Lung (tissue), 12 donors: ENCODE results near the gene MSH5. TPM values are rescaled to one million over a fixed set of nuclear protein-coding genes. Genes with fewer than 3 reads are reported as not detected.

Experiments used
- ATAC-seq: fragments of 200-7000 bp; cut with Tn5 transposase; one replicate; pipeline ENCODE4 v1.9.1; 2020; ENCODE audit warnings: moderate number of reproducible peaks; ENCODE audit not compliant: insufficient read depth, low FRiP score
- DNase-seq, 3 donors: peaks; one replicate each; pipeline ENCODE4 v3.0.0-alpha.2; 2013 to 2017
- H3K27ac ChIP-seq, 2 donors: one replicate each; pipeline ENCODE4 v1.5.1; 2013; ENCODE audit warnings: mild to moderate bottlenecking in 2 of 2, moderate library complexity in 2 of 2, control low read depth in 1 of 2, inconsistent platforms in 1 of 2, low read depth in 1 of 2, low read length in 1 of 2
- H3K27me3 ChIP-seq, 3 donors: one replicate each; pipeline ENCODE4 v1.5.1; 2013; ENCODE audit warnings: low read length in 2 of 3; ENCODE audit not compliant: control insufficient read depth in 3 of 3, insufficient read depth in 3 of 3
- H3K36me3 ChIP-seq, 4 donors: one replicate each; pipeline ENCODE4 v1.5.1; 2013; ENCODE audit warnings: low read length in 4 of 4, mild to moderate bottlenecking in 1 of 4, moderate library complexity in 1 of 4; ENCODE audit not compliant: control insufficient read depth in 4 of 4, insufficient read depth in 4 of 4
- H3K4me1 ChIP-seq, 5 donors: one replicate each; pipeline ENCODE4 v1.5.1; 2013; ENCODE audit warnings: low read length in 5 of 5, mild to moderate bottlenecking in 2 of 5, moderate library complexity in 1 of 5; ENCODE audit not compliant: control insufficient read depth in 5 of 5, insufficient read depth in 5 of 5
- H3K4me3 ChIP-seq: one replicate; pipeline ENCODE4 v1.5.1; 2013; ENCODE audit warnings: mild to moderate bottlenecking, control low read depth, moderate library complexity
- H3K9ac ChIP-seq, 2 donors: one replicate each; pipeline ENCODE4 v1.5.1; 2013; ENCODE audit warnings: low read length in 2 of 2, control low read depth in 1 of 2; ENCODE audit not compliant: insufficient read depth in 1 of 2
- H3K9me3 ChIP-seq, 4 donors: one replicate each; pipeline ENCODE4 v1.5.1; 2013; ENCODE audit warnings: low read length in 3 of 4, mild to moderate bottlenecking in 1 of 4, moderate library complexity in 1 of 4; ENCODE audit not compliant: control insufficient read depth in 4 of 4, insufficient read depth in 3 of 4
- WGBS, 2 donors: extraction: QIAGEN DNeasy Blood & Tissue Kit; methylation state at CpG; one replicate each; pipeline ENCODE4 v1.1.7; 2013; 5-methylcytosine and 5-hydroxymethylcytosine counted together
- polyA plus RNA-seq, 2 donors: library from polyadenylated mRNA; stranded (reverse); fragments of 200-250 nt; gene quantifications; one replicate each; pipeline ENCODE4 v1.2.1, GENCODE V29; 2013
- total RNA-seq, 2 donors: library from RNA; depleted of rRNA in 1 of 2; stranded (reverse); fragments of >200 nt in 1 of 2; gene quantifications; one replicate each; pipeline ENCODE4 v1.2.1, GENCODE V29; 2014 to 2021
- TF ChIP-seq, protein P1 (sequence below): IDR thresholded peaks from 2 replicates; pipeline ENCODE4 v1.5.1; 2012; ENCODE audit warnings: mild to moderate bottlenecking; ENCODE audit errors: control extremely low read depth, extremely low read depth
- donor health status: control.
- donor health status: control.
- donor health status: Bipolar disorder and iron deficiency.
- donor health status: healthy.
- donor health status: DM: yes; HTN: yes; CAD: no.

MSH5 gene
- total and polyA plus RNA-seq, 4 donors: 4.5 to 17.8 (median 13.4) TPM

- Histone ChIP-seq H3K27ac (no peak overlapping the region), H3K4me3 (no peak overlapping the region), H3K27me3 (no peaks in the 10 kb centered on the region), H3K4me1 (peaks cover 0 to 32% (median 11%) of the 10 kb centered on the region in 5 donors), H3K9me3 (no peaks in the 10 kb centered on the region), H3K9ac (no peak overlapping the region), H3K36me3 (peaks cover 9 to 34% (median 26%) of the 10 kb centered on the region in 4 donors)
- ATAC-seq (no peak), DNase-seq (no peak)
- TF ChIP-seq, protein P1, sequence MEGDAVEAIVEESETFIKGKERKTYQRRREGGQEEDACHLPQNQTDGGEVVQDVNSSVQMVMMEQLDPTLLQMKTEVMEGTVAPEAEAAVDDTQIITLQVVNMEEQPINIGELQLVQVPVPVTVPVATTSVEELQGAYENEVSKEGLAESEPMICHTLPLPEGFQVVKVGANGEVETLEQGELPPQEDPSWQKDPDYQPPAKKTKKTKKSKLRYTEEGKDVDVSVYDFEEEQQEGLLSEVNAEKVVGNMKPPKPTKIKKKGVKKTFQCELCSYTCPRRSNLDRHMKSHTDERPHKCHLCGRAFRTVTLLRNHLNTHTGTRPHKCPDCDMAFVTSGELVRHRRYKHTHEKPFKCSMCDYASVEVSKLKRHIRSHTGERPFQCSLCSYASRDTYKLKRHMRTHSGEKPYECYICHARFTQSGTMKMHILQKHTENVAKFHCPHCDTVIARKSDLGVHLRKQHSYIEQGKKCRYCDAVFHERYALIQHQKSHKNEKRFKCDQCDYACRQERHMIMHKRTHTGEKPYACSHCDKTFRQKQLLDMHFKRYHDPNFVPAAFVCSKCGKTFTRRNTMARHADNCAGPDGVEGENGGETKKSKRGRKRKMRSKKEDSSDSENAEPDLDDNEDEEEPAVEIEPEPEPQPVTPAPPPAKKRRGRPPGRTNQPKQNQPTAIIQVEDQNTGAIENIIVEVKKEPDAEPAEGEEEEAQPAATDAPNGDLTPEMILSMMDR: no peak
- WGBS, 2 donors: 59 to 74% methylated on average over 3 of the region's 3 CpGs
Observed at GRCh38 chr6:31732029-31732428, 7.8 kb upstream of the MSH5 start.

DNA sequence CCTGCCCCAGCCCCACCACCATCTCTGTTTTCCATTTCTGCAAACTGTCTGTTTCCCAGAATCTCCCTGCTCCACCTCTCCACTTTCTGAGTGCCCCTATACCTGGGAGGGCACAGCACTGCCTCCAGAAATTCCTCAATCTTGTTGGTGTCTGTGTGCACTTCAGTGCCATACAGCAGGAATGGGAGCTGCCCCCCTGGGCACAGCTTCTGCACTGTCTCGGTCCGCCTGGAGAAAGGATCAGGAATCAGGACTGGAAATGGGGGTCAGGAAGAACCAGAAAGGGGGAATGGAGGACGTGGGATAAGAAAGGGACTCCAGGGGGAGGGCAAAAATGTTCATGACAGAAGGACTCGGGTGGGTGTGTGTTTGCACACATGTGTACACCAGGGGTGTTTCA, 6.1 kb upstream of the MSH5 start:
- TF ChIP-seq, protein P1: no peak
- Histone ChIP-seq H3K9ac (no peak overlapping the region), H3K9me3 (no peaks in the 10 kb centered on the region), H3K27ac (peak overlapping the region in 1 of 2 donors; percentile 98), H3K36me3 (peaks cover 9 to 24% (median 19%) of the 10 kb centered on the region in 4 donors), H3K27me3 (no peaks in the 10 kb centered on the region), H3K4me1 (peaks cover 0 to 38% (median 14%) of the 10 kb centered on the region in 5 donors), H3K4me3 (no peak overlapping the region)
- DNase-seq (no peak), ATAC-seq (no peak)
- WGBS, 2 donors: 87 to 88% methylated on average over 4 of the region's 4 CpGs

- WGBS, 2 donors: 4 to 6% methylated on average over 2 of the region's 2 CpGs
- peaks cover 9 to 24% (median 19%) of the 10 kb centered on the region in 4 donors for H3K36me3 ChIP-seq
- DNase-seq (no peak), ATAC-seq (no peak)
- H3K4me1 ChIP-seq: peaks cover 0 to 38% (median 17%) of the 10 kb centered on the region in 5 donors
- H3K4me3 ChIP-seq: peak overlapping the region; percentile 75
- no peaks in the 10 kb centered on the region for H3K27me3 ChIP-seq
- peak overlapping the region; percentile 50 to 98 for H3K27ac ChIP-seq
- peak overlapping the region; percentile 1 to 92 for H3K9ac ChIP-seq
- TF ChIP-seq, protein P1: no peak
- H3K9me3 ChIP-seq: no peaks in the 10 kb centered on the region
Observed at GRCh38 chr6:31734247-31734820, 5.5 kb upstream of the MSH5 start.
